Ishikawa (cell line): ENCODE data around the gene ERG.
A peak's percentile ranks its signal among the peaks of the same experiment; 100 is the strongest.

Experiments
- CEBPB ChIP-seq: IDR thresholded peaks from 2 replicates; pipeline ENCODE4 v1.6.1; 2012
- CREB1 ChIP-seq: IDR thresholded peaks from 2 replicates; pipeline ENCODE4 v1.6.1; 2012; ENCODE audit warnings: low read depth
- EGR1 ChIP-seq: IDR thresholded peaks from 2 replicates; pipeline ENCODE4 v1.6.1; 2012
- EP300 ChIP-seq: IDR thresholded peaks from 2 replicates; pipeline ENCODE4 v1.6.1; 2012; ENCODE audit warnings: borderline replicate concordance
- FOXM1 ChIP-seq: IDR thresholded peaks from 2 replicates; pipeline ENCODE4 v1.6.1; 2012; ENCODE audit warnings: low read depth, borderline replicate concordance
- MAX ChIP-seq: IDR thresholded peaks from 2 replicates; pipeline ENCODE4 v1.6.1; 2012
- NFIC ChIP-seq: IDR thresholded peaks from 2 replicates; pipeline ENCODE4 v1.6.1; 2012
- RAD21 ChIP-seq: IDR thresholded peaks from 2 replicates; pipeline ENCODE4 v1.6.1; 2012; ENCODE audit warnings: low read depth
- REST ChIP-seq: IDR thresholded peaks from 2 replicates; pipeline ENCODE4 v1.6.1; 2012; ENCODE audit warnings: low read depth, mild to moderate bottlenecking
- TAF1 ChIP-seq: IDR thresholded peaks from 2 replicates; pipeline ENCODE4 v1.6.1; 2012; ENCODE audit warnings: low read depth, mild to moderate bottlenecking
- TCF12 ChIP-seq: IDR thresholded peaks from 2 replicates; pipeline ENCODE4 v1.6.1; 2012; ENCODE audit warnings: low read depth
- TEAD4 ChIP-seq: IDR thresholded peaks from 2 replicates; pipeline ENCODE4 v1.6.1; 2012
- USF1 ChIP-seq: IDR thresholded peaks from 2 replicates; pipeline ENCODE4 v1.6.1; 2012
- YY1 ChIP-seq: IDR thresholded peaks from 2 replicates; pipeline ENCODE4 v1.6.1; 2012; ENCODE audit warnings: low read depth
- ZBTB7A ChIP-seq: IDR thresholded peaks from 2 replicates; pipeline ENCODE4 v1.6.1; 2012; ENCODE audit warnings: low read depth

The ERG gene

GRCh38 chr21:38467374-38467773, 30.9 kb downstream of the ERG start:
- TF ChIP-seq TAF1 (no peak), EGR1 (no peak), REST (no peak), CEBPB (no peak), FOXM1 (no peak), NFIC (no peak), USF1 (no peak), MAX (no peak), RAD21 (no peak), TCF12 (no peak), YY1 (no peak), ZBTB7A (no peak), EP300 (no peak), CREB1 (no peak), TEAD4 (no peak)

- TF ChIP-seq NFIC: peak; percentile 25; the same call in 1 of the 2 replicates
- no peak for TF ChIP-seq FOXM1
- no peak for TF ChIP-seq MAX
- TF ChIP-seq TEAD4: no peak
Measured at GRCh38 chr21:38460171-38460742, 38.0 kb downstream of the ERG start.

- no peak for TF ChIP-seq RAD21
- no peak for TF ChIP-seq REST
- TF ChIP-seq TCF12: no peak
- no peak for TF ChIP-seq CREB1
- TF ChIP-seq YY1: no peak
- TF ChIP-seq TAF1: no peak
- TF ChIP-seq USF1: no peak
- TF ChIP-seq EP300: no peak
- TF ChIP-seq EGR1: no peak
- no peak for TF ChIP-seq ZBTB7A
- TF ChIP-seq FOXM1: no peak
- TF ChIP-seq MAX: no peak
- TF ChIP-seq CEBPB: no peak
- TF ChIP-seq NFIC: no peak
Measured at GRCh38 chr21:38459490-38459889, 38.8 kb downstream of the ERG start.

- TF ChIP-seq NFIC: no peak
- no peak for TF ChIP-seq CEBPB
- no peak for TF ChIP-seq MAX
- no peak for TF ChIP-seq EGR1
- no peak for TF ChIP-seq EP300
- no peak for TF ChIP-seq REST
- TF ChIP-seq RAD21: no peak
- TF ChIP-seq YY1: no peak
- no peak for TF ChIP-seq USF1
- TF ChIP-seq TAF1: no peak
- TF ChIP-seq TEAD4: no peak
- TF ChIP-seq ZBTB7A: no peak
- TF ChIP-seq TCF12: no peak
- TF ChIP-seq FOXM1: no peak
- no peak for TF ChIP-seq CREB1
Measured at GRCh38 chr21:38455403-38455802, 42.9 kb downstream of the ERG start.
